K562 (cell line): ENCODE results near the gene IDH3G. TPM values are rescaled to one million over a fixed set of nuclear protein-coding genes. Genes with fewer than 3 reads are reported as not detected.

Experiments
- CBX8 ChIP-seq: fragments of 200-600 bp; sonication (generic); IDR thresholded peaks from 2 replicates; pipeline ENCODE4 v1.6.1; 2012; ENCODE audit warnings: borderline replicate concordance, mixed run types, low read depth, mild to moderate bottlenecking, moderate library complexity, mixed read lengths, low read length, control low read depth, inconsistent platforms; ENCODE audit not compliant: poor library complexity, severe bottlenecking; ENCODE audit errors: extremely low read depth
- CEBPB ChIP-seq: fragments of 450-650 bp; IDR thresholded peaks from 2 replicates; pipeline ENCODE4 v1.6.1; 2016; ENCODE audit warnings: missing genetic modification characterization, missing compliant biosample characterization
- E2F6 ChIP-seq, 2 experiments: IDR thresholded peaks; 2 replicates each; pipeline ENCODE4 v1.6.1; 2011; ENCODE audit warnings: borderline replicate concordance in 1 of 2, control low read depth in 1 of 2, low read depth in 1 of 2, low read length in 1 of 2, mild to moderate bottlenecking in 1 of 2, mixed read lengths in 1 of 2, moderate library complexity in 1 of 2; ENCODE audit not compliant: insufficient read depth in 1 of 2, insufficient read length in 1 of 2, poor library complexity in 1 of 2, severe bottlenecking in 1 of 2; ENCODE audit errors: extremely low read depth in 1 of 2
- FOXA3 ChIP-seq, 2 experiments: fragments of 450-650 bp in 1 of 2; sonication (generic) in 1 of 2; formaldehyde crosslinking; IDR thresholded peaks in 1 of 2; conservative IDR thresholded peaks in 1 of 2; 2 replicates each; pipeline versions ENCODE4 v1.4.0 to v1.8.0; 2020 to 2022; ENCODE audit warnings: mild to moderate bottlenecking in 2 of 2, missing genetic modification reagents in 1 of 2
- LEF1 ChIP-seq: fragments of 450-650 bp; IDR thresholded peaks from 2 replicates; pipeline ENCODE4 v1.6.1; 2016; ENCODE audit warnings: mild to moderate bottlenecking
- MCM5 ChIP-seq: fragments of 450-650 bp; IDR thresholded peaks from 2 replicates; pipeline ENCODE4 v1.6.1; 2016; ENCODE audit warnings: low read depth
- MTF1 ChIP-seq: fragments of 250-450 bp; sonication (Bioruptor Pico); IDR thresholded peaks from 2 replicates; pipeline ENCODE4 v1.9.0; 2021; ENCODE audit warnings: moderate library complexity, mild to moderate bottlenecking, inconsistent platforms, borderline replicate concordance
- MXI1 ChIP-seq: IDR thresholded peaks from 2 replicates; pipeline ENCODE4 v1.6.1; 2011; ENCODE audit warnings: low read depth, mild to moderate bottlenecking, improper control_type of control experiment, low read length
- MYBL2 ChIP-seq, 2 experiments: fragments of 450-650 bp in 1 of 2; sonication (generic) in 1 of 2; formaldehyde crosslinking in 1 of 2; IDR thresholded peaks; 2 replicates each; pipeline versions ENCODE4 v1.6.1 to v1.8.1; 2017 to 2022; ENCODE audit warnings: borderline replicate concordance in 1 of 2, inconsistent platforms in 1 of 2, low read depth in 1 of 2, mild to moderate bottlenecking in 1 of 2, missing genetic modification reagents in 1 of 2, moderate library complexity in 1 of 2
- NEUROD1 ChIP-seq: fragments of 150-350 bp; IDR thresholded peaks from 2 replicates; pipeline ENCODE4 v1.6.1; 2014; ENCODE audit warnings: borderline replicate concordance, low read length, low read depth; ENCODE audit not compliant: partially characterized antibody
- PHB ChIP-seq: fragments of 250-450 bp; sonication (Bioruptor Pico); IDR thresholded peaks from 2 replicates; pipeline ENCODE4 v1.5.0; 2021
- POLR2A ChIP-seq: fragments of 450-650 bp; conservative IDR thresholded peaks from 2 replicates; pipeline ENCODE4 v1.6.1; 2016
- SIX5 ChIP-seq, 2 experiments: IDR thresholded peaks; 2 replicates each; pipeline ENCODE4 v1.6.1; 2011; ENCODE audit warnings: low read length in 2 of 2, borderline replicate concordance in 1 of 2, low read depth in 1 of 2, mild to moderate bottlenecking in 1 of 2, moderate library complexity in 1 of 2; ENCODE audit not compliant: insufficient read depth in 1 of 2
- SUPT5H ChIP-seq: fragments of 450-650 bp; IDR thresholded peaks from 2 replicates; pipeline ENCODE4 v1.6.1; 2016
- ZBTB17 ChIP-seq: fragments of 450-650 bp; formaldehyde crosslinking; IDR thresholded peaks from 2 replicates; pipeline ENCODE4 v1.4.0; 2020; ENCODE audit warnings: mild to moderate bottlenecking
- ZBTB43 ChIP-seq: sonication (generic); formaldehyde crosslinking; IDR thresholded peaks from 2 replicates; pipeline ENCODE4 v1.8.0; 2023; ENCODE audit warnings: mild to moderate bottlenecking, missing genetic modification reagents
- ZBTB8A ChIP-seq: fragments of 450-650 bp; IDR thresholded peaks from 2 replicates; pipeline ENCODE4 v1.6.1; 2018; ENCODE audit warnings: mild to moderate bottlenecking, moderate library complexity; ENCODE audit not compliant: partially characterized antibody
- ZNF124 ChIP-seq: sonication (generic); formaldehyde crosslinking; IDR thresholded peaks from 2 replicates; pipeline ENCODE4 v1.8.1; 2022; ENCODE audit warnings: missing genetic modification reagents
- ZNF217 ChIP-seq: sonication (generic); formaldehyde crosslinking; IDR thresholded peaks from 2 replicates; pipeline ENCODE4 v1.8.0; 2022; ENCODE audit warnings: mild to moderate bottlenecking, missing genetic modification reagents
- ZNF57 ChIP-seq: fragments of 450-650 bp; formaldehyde crosslinking; IDR thresholded peaks from 2 replicates; pipeline ENCODE4 v1.4.0; 2020; ENCODE audit warnings: mild to moderate bottlenecking, moderate library complexity
- polyA plus RNA-seq, 8 experiments: library from polyadenylated mRNA; depleted of rRNA in 4 of 8; stranded (reverse) in 5 of 8; unstranded in 3 of 8; fragments of >200 nt; fragmentation: Nextera tagmentation in 2 of 8; fragmentation: Illumina TruSeq in 1 of 8; extraction: Ambion mirVana in 2 of 8; extraction: Trizol in 1 of 8; gene quantifications; 2 replicates each; pipeline versions ENCODE4 v1.2.1 to v1.2.3, GENCODE V29; 2011 to 2014; ENCODE audit warnings: inconsistent platforms in 1 of 8, missing spikeins in 1 of 8
- total RNA-seq, 7 experiments: library from RNA; depleted of rRNA in 6 of 7; stranded (reverse); fragments of >200 nt in 6 of 7; fragmentation: Illumina TruSeq in 2 of 7; extraction: Trizol in 2 of 7; gene quantifications; 2 replicates each; pipeline versions ENCODE4 v1.2.1 to v1.2.3, GENCODE V29; 2011 to 2021; ENCODE audit warnings: low replicate concordance in 1 of 7
- TF ChIP-seq, protein P1 (sequence below): fragments of 450-650 bp; formaldehyde crosslinking; IDR thresholded peaks from 2 replicates; pipeline ENCODE4 v1.4.0; 2020; ENCODE audit warnings: mild to moderate bottlenecking, moderate library complexity

IDH3G gene
- total and polyA plus RNA-seq, 9 of the 15 experiments (the other 6 are each of a cell fraction or from before 2014, with no cell fraction given), result 24.3 to 72.5 (median 37.9) TPM

GRCh38 chrX:153765138-153766079 lies 28.8 kb downstream of the IDH3G start (continued):
- peak; percentile 51 to 62 for TF ChIP-seq E2F6 (IDR thresholded peaks at IDR 0.05; ENCODE audit: borderline replicate concordance in 1 of 2, extremely low read depth in 1 of 2, insufficient read depth in 1 of 2, insufficient read length in 1 of 2, low read depth in 1 of 2, low read length in 1 of 2, poor library complexity in 1 of 2, severe bottlenecking in 1 of 2)
- TF ChIP-seq SUPT5H, result peak; percentile 40
- TF ChIP-seq MTF1, result no peak
- no peak for TF ChIP-seq ZBTB17 (CRISPR knock-in tag)
- TF ChIP-seq MYBL2 (IDR thresholded peaks at IDR 0.05; ENCODE audit: low read depth), result no peak
- no peak for TF ChIP-seq MYBL2 (CRISPR knock-in tag; IDR thresholded peaks at IDR 0.05; ENCODE audit: borderline replicate concordance)
- no peak for TF ChIP-seq ZNF124
- no peak for TF ChIP-seq PHB
- TF ChIP-seq, protein P1, sequence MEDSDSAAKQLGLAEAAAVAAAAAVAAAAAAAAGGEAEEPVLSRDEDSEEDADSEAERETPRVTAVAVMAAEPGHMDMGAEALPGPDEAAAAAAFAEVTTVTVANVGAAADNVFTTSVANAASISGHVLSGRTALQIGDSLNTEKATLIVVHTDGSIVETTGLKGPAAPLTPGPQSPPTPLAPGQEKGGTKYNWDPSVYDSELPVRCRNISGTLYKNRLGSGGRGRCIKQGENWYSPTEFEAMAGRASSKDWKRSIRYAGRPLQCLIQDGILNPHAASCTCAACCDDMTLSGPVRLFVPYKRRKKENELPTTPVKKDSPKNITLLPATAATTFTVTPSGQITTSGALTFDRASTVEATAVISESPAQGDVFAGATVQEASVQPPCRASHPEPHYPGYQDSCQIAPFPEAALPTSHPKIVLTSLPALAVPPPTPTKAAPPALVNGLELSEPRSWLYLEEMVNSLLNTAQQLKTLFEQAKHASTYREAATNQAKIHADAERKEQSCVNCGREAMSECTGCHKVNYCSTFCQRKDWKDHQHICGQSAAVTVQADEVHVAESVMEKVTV (CRISPR knock-in tag), result no peak
- TF ChIP-seq ZNF57 (CRISPR knock-in tag), result no peak
- TF ChIP-seq ZBTB8A, result no peak
- peak in 1 of 2 experiments; percentile 54; a peak in 1 of 4 replicates for TF ChIP-seq FOXA3 (CRISPR knock-in tag; conservative IDR thresholded peaks at IDR 0.05 in 1 of 2, IDR thresholded peaks at IDR 0.05 in 1 of 2)
- no peak for TF ChIP-seq SIX5 (IDR thresholded peaks at IDR 0.05; ENCODE audit: borderline replicate concordance in 1 of 2, insufficient read depth in 1 of 2, low read depth in 1 of 2, low read length in 2 of 2)
- TF ChIP-seq MCM5, result no peak
- no peak for TF ChIP-seq MXI1
- no peak for TF ChIP-seq ZNF217
- peak; percentile 63 for TF ChIP-seq NEUROD1
- peak; percentile 49; the same call in 1 of the 2 replicates for TF ChIP-seq LEF1
- TF ChIP-seq ZBTB43 (CRISPR knock-in tag), result no peak
- no peak for TF ChIP-seq CBX8
- TF ChIP-seq POLR2A, result 0 out of 2 replicates have a peak, but pooled peaks have one; percentile 74
- no peak for TF ChIP-seq CEBPB (tag)
